GM19239 (cell line): ENCODE results near the gene BCL11A.

ENCODE experiments used
- DNase-seq: peaks from one replicate; pipeline ENCODE4 v3.0.0; 2011; ENCODE audit warnings: low spot score; ENCODE audit not compliant: insufficient read length
- FAIRE-seq: peaks from 2 replicates; lab custom pipeline; 2011; peaks lifted over from hg19 to GRCh38; lab: Jason Lieb, UNC

Gene BCL11A

GRCh38 chr2:60529785-60530627, 23.4 kb downstream of the BCL11A start:
- no peak for FAIRE-seq
- DNase-seq: no peak

DNA sequence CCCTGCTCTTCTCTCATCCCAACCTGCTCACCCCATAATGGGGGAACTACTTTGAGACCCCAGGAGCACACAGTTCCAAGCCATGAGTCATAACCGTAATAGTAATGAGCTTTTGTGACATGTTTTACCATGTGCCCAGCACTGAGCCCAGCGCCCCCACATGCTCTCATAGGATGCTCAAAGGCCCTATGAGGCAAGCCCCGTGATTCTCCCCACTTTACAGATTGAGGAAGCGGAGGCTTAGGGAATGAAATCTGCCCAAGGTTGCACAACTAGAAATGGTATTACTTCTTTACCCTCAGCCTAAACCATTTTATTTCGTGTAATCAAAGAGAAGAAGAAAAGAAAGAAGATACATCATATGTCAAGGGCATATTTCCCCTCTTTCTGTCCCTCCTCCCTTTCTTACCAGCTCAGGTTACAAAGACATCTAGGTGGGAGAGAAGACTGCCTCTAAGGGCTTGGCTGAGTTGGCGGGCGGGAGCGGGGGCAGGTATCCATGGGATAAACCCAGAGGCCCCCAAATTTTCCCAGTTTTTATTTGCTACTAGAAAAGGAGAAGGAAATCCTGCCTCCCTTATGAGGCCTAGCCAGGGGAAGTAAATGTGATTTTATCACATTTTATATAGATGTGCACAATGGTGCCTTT, 24.2 kb downstream of the BCL11A start:
- DNase-seq (no peak), FAIRE-seq (no peak)

DNA sequence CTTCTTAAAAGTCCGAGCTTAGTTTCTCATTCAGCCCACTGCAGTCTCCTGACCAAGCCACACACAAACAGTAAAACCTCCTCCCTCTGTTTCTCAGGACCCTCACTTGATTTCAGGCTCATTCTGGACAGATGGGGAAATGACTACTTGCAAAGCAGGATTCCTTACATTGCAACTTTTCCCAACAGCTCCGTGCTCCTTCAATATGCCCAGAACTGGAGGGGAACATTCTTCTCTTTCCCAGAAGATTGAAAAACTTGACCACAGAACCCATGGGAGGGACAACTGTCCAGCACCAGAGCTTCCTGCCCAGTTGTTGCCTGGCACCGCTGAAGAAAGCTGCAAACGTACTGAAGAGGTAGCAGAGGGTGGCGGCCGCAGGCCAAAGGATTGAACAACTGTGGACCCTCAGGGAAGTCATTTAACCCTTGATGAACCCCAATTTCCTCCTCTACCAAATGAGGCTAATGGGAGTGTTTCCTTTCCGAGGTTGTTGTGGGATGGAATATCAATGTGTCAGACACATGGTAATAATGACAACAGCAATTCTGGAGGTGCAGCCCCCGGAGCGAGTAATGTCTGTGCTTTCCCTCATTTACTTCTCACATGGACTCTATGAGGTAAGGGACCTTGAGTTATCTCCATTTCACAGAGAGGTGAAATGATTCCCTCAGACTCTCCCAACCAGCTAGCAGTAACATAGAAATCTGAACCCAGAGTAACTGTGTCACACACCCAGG, 25.0 kb downstream of the BCL11A start:
- DNase-seq: no peak
- FAIRE-seq: peak; percentile 26

- FAIRE-seq: no peak
Observed at GRCh38 chr2:60527762-60528161, 25.7 kb downstream of the BCL11A start.

DNA sequence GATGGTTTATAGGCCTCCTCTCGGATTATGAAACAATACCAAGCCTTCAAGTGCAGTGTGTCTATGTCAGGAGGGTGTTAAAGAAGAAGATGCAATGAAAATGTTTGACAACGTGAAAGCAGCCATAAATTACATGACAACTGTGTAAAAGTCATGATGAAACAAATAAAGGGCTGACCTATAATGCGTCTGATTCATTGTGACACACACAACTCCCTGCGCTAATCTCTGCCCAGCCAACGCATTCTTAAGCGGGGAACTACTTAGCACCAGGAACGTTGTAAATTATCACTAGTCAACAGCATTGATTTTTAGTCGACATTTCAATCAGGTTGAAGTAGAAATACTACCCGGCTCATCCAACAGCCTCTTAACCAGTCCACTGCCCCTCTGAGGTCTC, 26.8 kb downstream of the BCL11A start:
- FAIRE-seq (no peak), DNase-seq (no peak)

More at GRCh38 chr2:60527762-60528161, 25.7 kb downstream of the BCL11A start:
- DNase-seq: no peak

DNA sequence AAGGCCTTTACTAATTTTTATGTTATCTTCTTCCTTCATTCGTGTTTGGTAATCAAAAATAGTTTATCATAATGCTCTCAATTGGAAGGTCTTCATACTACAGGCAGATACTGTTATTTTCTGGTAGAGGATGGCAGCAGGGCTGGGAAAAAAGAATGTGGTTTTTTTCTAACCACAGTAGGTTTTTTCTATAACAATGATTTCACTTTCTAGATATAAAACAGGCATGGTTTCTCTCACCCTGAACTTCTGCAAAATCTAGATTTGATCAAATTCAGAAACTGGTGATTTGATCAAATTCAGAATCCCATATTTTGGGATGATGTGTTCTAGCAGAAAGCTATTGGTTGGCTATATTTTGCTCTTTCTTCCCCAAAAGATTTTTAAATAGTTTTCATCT, 27.6 kb downstream of the BCL11A start:
- DNase-seq (no peak), FAIRE-seq (no peak)

- peak; percentile 70 for FAIRE-seq
Observed at GRCh38 chr2:60524874-60525273, 28.6 kb downstream of the BCL11A start.

DNA sequence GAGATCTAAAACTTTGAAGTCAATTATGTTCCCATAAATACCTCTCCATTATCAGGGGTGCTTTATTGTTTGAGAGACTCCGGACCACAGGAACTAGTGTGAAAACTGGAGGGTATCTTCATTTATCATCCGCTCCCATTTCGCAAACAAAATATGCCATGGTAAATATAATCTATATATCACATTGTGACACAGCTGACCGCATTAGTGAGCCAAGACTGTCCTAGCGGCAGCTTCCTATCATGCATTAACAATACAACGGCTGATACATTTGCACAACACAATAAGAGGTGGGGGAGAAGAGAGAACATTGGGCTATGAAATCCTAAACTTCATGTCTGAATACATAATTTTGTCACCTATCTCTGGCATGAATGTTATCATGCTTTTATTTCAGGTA, 29.5 kb downstream of the BCL11A start:
- FAIRE-seq (no peak), DNase-seq (no peak)

More at GRCh38 chr2:60524874-60525273, 28.6 kb downstream of the BCL11A start:
- no peak for DNase-seq

GRCh38 chr2:60522462-60522861, 31.0 kb downstream of the BCL11A start:
- DNase-seq (no peak), FAIRE-seq (no peak)

DNA sequence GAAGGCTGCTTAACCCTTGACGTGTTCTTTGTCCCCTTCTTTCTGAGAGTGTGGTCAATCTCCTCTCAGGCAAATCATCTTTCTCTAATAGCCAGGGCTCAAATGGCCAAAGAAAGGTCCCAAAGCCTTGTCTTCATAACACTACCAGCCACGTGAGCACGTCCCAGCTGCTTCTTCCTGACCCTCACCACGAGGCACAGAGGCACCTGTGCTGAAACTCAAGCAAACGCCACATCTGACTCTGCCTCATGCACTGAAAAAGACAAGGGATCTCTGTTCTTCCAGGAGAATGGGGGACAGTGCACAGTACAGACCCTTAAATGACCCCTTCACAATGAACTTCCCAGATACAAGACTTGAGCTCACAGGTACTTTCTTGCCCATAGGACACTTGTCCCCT, 31.8 kb downstream of the BCL11A start:
- FAIRE-seq (no peak), DNase-seq (no peak)

DNA sequence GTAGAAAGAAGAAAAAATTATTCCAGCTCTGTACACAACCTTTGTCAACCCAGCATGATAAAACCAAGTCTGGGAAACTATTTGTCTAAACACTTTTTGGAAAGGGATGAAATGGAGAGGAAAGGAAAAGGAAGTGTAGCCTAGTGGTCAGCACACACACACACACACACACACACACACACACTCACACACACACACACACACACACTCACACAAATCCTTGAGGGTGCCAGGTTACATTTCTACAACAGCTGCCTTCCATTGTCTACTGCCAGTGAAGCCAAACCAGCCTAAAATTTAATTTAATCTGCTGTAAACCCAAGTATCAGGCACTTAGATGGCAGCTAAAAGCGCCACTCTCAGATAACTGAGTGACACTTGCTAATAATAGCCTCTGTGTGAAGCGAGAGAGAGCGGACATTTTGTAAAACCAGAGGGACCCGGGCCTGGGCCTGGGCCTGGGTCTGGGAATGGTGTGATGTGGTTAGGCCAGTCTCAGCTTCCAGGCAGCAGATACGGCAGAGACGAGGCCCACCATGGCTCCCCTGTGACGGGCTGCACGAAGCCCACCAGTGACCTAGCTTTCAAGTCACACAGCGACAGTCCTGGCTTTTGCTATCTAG, 32.4 kb downstream of the BCL11A start:
- FAIRE-seq: no peak
- no peak for DNase-seq

DNA sequence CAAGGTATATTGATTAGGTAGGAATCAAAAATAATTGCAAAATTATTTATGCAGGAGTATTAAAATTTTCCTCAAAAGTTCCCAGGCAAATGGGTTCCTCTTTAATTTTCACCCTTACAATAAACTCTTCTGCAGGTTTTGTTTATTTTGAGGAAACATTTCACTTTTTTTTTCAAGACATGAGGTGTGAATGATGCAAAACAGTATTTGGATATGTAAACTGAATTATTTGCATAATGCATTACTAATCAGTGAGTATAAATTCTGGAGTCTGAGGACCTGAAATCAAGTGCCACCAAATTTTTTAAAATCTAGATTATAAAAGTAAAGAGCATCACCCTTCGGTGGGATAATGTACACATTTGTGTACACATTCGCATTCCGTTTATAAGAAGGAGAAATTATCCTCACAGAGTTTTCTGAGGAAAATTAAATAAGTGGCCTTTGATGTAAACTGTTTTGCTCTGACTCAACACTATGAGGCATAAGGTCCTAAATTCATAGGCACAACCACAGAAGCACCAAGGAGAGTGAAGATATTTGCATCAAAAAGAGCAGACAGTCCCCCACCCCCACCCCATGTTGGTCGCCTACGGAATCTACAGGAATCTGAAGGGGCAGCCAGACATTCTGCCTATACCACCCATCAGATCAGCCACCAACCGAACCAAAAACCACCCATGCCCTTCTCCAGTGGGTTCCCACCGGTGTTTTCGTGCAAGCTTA, 33.1 kb downstream of the BCL11A start:
- FAIRE-seq (no peak), DNase-seq (no peak)

GRCh38 chr2:60519231-60519863, 34.1 kb downstream of the BCL11A start:
- no peak for DNase-seq
- no peak for FAIRE-seq

DNA sequence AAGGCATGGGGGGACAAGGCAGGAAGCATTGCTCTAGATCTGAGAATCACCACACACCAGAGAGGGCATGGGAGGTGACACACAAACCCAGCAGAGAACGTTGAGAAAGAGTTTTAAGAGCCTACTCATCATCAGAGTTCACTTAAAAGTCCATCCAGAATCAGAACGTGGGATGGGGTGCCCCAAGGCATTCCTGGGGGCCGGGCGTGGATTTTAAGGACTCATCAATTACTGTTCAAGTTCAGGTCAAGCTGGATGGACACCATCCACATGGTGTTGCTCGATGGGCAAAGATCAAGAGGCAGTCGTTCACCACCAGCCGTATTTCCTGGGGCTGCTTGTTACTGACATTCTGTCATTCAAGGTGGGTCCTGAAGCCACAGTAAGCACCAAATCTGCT, 34.9 kb downstream of the BCL11A start:
- DNase-seq (no peak), FAIRE-seq (no peak)

DNA sequence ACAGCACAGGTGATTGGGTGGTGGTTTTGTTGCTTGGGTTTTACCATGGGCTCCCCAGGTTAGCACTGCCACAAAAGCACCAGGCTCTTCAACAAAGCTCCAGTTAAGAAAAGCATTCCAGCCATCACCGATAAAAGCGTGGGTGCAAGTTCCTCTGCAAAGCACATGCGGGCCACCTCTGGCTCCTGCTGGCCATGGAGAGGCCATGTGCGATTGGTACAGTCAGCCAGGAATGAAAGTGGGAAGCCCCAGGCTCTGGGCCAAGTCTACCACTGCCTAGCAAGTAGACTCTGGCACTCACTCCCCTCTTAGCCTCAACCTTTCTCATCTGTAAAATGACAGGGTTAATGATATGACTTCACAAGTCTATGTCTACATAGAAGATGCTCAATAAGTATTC, 36.0 kb downstream of the BCL11A start:
- DNase-seq: no peak

DNA sequence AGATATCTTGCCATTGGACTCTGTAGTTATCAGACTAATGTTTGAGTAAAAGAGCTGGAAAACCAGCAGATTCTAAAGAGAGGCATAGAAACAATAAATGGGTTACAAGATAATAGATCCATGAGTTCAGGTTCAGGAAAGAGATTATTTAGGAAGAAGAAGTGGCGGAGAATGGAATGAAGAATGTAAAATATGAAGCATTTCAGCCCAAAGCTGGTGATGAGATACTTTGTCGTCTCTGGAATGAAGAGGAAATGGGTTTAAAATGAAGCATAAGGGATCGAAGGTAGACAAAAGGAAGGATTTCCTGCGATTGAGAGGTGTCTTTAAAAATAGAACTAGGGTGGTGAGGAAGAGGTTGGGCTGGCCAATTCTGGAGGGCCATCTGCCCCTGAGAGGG, 36.6 kb downstream of the BCL11A start:
- DNase-seq: no peak
- FAIRE-seq: no peak

More for the DNA sequence above, 36.0 kb downstream of the BCL11A start:
- no peak for FAIRE-seq

DNA sequence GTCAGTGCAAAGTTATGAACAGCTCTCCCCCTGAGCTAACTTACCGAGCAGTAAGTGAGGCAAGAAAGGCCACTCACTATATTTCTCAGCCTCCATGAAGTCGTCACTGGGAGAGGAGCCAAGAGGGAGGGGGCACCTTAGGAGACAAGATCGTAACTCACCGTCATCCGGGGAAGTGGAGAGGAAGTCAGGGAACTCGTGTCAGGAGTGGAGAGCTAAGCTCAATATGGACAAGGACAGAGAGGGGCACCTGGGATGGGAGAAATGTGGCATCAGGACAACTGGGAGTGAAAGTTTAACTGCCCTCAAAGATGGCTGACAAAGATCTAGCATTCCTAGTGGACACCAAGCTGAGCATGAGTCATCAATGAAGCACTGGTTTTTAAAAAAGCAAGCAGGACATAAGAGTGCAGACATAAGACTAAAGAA, 37.1 kb downstream of the BCL11A start:
- no peak for DNase-seq
- FAIRE-seq: no peak

DNA sequence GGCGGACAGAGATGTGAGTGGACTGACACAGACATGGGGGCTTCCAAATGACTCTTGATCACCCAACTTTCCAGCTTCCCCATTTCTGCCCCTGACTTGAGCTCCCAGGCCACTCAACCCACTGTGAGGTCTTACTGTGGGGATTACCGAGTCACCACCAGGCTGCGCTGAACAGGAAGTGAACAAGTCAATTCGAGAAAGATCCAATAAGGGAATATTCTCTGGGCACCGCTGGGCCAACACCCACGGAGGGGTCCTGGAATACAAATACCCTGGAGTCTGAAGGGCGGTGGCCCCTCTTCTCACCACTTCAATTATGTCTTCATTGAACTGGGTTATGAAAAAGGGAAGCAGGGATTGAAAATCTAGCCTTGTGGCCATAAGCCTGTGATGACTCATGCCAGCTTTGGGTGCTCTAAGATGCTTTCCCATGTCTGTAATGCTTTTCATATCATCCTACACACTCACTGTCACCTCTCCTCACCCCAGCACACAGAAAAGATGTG, 37.7 kb downstream of the BCL11A start:
- no peak for DNase-seq

DNA sequence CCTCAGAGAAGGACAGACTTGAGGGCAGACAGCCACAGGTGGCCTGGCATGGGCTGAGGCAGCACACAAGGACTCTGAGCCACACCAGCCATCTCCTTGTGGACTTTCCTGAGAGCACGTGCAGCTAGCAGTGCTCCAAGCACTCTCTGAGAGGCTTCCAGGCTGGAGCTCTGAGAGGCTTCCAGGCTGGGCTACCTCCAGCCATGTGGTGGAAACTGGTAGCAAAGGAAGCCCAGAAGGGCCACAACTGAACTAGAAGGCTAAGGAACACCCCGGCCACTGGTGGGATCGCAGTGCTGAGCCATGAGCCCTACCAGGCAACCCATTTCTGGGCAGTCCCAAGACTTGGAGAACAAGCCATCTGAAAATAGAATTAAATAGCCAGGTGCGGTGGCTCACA, 39.5 kb downstream of the BCL11A start:
- DNase-seq: no peak
- FAIRE-seq: no peak

More for the DNA sequence above, 37.7 kb downstream of the BCL11A start:
- peak; percentile 80 for FAIRE-seq
